SW480 (cell line): ENCODE measurements around the gene ACVRL1.

Source experiments
- DNase-seq: peaks from one replicate; pipeline ENCODE4 v3.0.0-alpha.2; 2016; ENCODE audit warnings: low spot score

ACVRL1 gene

GRCh38 chr12:51969643-51970042 is 62.3 kb downstream of the ACVRL1 start:
- DNase-seq, result no peak

GRCh38 chr12:51970904-51971646 is 63.8 kb downstream of the ACVRL1 start:
- no peak for DNase-seq

GRCh38 chr12:51971679-51972421 is 64.5 kb downstream of the ACVRL1 start:
- no peak for DNase-seq

DNA sequence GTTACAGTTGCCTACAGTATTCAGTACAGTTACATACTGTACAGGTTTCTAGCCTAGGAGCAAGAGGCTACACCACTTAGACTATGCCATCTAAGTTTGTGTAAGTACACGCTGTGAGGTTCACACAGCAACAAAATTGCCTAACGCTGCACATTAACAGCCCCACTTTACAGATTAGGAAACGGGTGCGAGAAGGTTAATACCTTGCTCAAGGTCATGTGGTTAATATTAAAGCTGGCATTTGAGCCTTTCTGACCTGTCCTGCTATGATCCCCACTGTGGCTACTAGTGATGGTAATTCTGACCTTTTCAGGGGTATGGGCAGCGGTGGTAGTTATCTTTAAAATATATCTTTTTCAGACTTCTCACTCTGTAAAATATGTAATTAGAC is 65.1 kb downstream of the ACVRL1 start:
- no peak for DNase-seq

GRCh38 chr12:51972849-51973273 is 65.6 kb downstream of the ACVRL1 start:
- no peak for DNase-seq
